Panc1 (cell line): ENCODE measurements around the gene PROCR. TPM values are rescaled to one million over a fixed set of nuclear protein-coding genes. Genes with fewer than 3 reads are reported as not detected.

Experiments used
- ATAC-seq: fragments of 200-7000 bp; cut with Tn5 transposase; 2 replicates; pipeline ENCODE4 v1.9.1; 2020; ENCODE audit warnings: mild to moderate bottlenecking, moderate library complexity
- BruUV-seq: library from RNA; stranded (reverse); fragments of 400-500 nt; replicated peaks from 2 replicates; lab custom pipeline; 2021; lab: Mats Ljungman, UMichigan
- CTCF ChIA-PET: fragments of 300-600 bp; sonication (Branson Sonifier 250); formaldehyde crosslinking; loops from one replicate; lab custom pipeline; 2022; ENCODE audit warnings: antibody characterized with exemption; lab: Charles Lee
- POLR2A ChIA-PET: fragments of 300-600 bp; sonication (Branson Sonifier 250); formaldehyde crosslinking; loops from one replicate; lab custom pipeline; 2022; ENCODE audit warnings: antibody characterized with exemption; lab: Charles Lee
- DNase-seq: peaks from one replicate; pipeline ENCODE4 v3.0.0-alpha.2; 2010; ENCODE audit warnings: low read depth, low spot score
- H3K27ac ChIP-seq: 2 replicates; pipeline ENCODE4 v1.5.1; 2011; ENCODE audit warnings: mild to moderate bottlenecking, low read length, inconsistent platforms
- H3K27me3 ChIP-seq: fragments of 200-500 bp; sonication (Bioruptor generic); 2 replicates; pipeline ENCODE4 v1.6.0; 2014; ENCODE audit warnings: low read length, inconsistent platforms; ENCODE audit not compliant: control insufficient read depth, insufficient read depth
- H3K36me3 ChIP-seq: fragments of 200-500 bp; sonication (Bioruptor generic); 2 replicates; pipeline ENCODE4 v1.5.1; 2014; ENCODE audit warnings: inconsistent platforms, mild to moderate bottlenecking, low read length, moderate library complexity; ENCODE audit not compliant: control insufficient read depth, insufficient read depth
- H3K4me1 ChIP-seq: 2 replicates; pipeline ENCODE4 v1.5.1; 2011; ENCODE audit warnings: inconsistent platforms, mild to moderate bottlenecking, low read length, moderate library complexity; ENCODE audit not compliant: control insufficient read depth, insufficient read depth
- H3K4me3 ChIP-seq, 2 experiments: 2 replicates each; pipeline ENCODE4 v1.5.1; 2011 to 2012; ENCODE audit warnings: low read depth in 2 of 2, low read length in 2 of 2, mild to moderate bottlenecking in 2 of 2, inconsistent platforms in 1 of 2, moderate library complexity in 1 of 2
- H3K9me3 ChIP-seq: fragments of 200-500 bp; sonication (Bioruptor generic); 2 replicates; pipeline ENCODE4 v1.5.1; 2014; ENCODE audit warnings: low read depth, mild to moderate bottlenecking, inconsistent platforms, low read length, moderate library complexity; ENCODE audit not compliant: control insufficient read depth, insufficient read depth
- POLR2AphosphoS5 ChIP-seq: IDR thresholded peaks from 2 replicates; pipeline ENCODE4 v1.6.1; 2012; ENCODE audit warnings: mild to moderate bottlenecking, low read depth, low read length, moderate library complexity
- SIN3A ChIP-seq: IDR thresholded peaks from 2 replicates; pipeline ENCODE4 v1.6.1; 2012; ENCODE audit warnings: low read depth, mild to moderate bottlenecking, low read length, moderate library complexity, borderline replicate concordance; ENCODE audit not compliant: insufficient read depth
- TCF7L2 ChIP-seq: IDR thresholded peaks from 2 replicates; pipeline ENCODE4 v1.6.1; 2011; ENCODE audit warnings: mild to moderate bottlenecking, low read depth, low read length, inconsistent platforms
- in situ Hi-C: cut with HindIII; loops from 2 replicates; pipeline ENCODE4 v1.10.0; 2016; ENCODE audit warnings: low sequenced_read_pairs, low pct_unique_long_range_greater_than_20kb
- intact Hi-C: fragments of 100-400 bp; cut with micrococcal nuclease; formaldehyde crosslinking; loops from one replicate; pipeline ENCODE4 v1.10.0; 2022; ENCODE audit not compliant: unreplicated experiment
- total RNA-seq: library from RNA; stranded (reverse); gene quantifications from one replicate; pipeline ENCODE4 v1.2.1, GENCODE V29; 2021; ENCODE audit not compliant: unreplicated experiment
- TF ChIP-seq, protein P1 (sequence below): fragments of 450-650 bp; IDR thresholded peaks from 2 replicates; pipeline ENCODE4 v1.5.1; 2017; ENCODE audit warnings: mild to moderate bottlenecking
- TF ChIP-seq, protein P2 (sequence below), 2 experiments: IDR thresholded peaks; 2 replicates each; pipeline ENCODE4 v1.6.1; 2011 to 2012; ENCODE audit warnings: low read depth in 2 of 2, control low read depth in 1 of 2, low read length in 1 of 2, mild to moderate bottlenecking in 1 of 2, moderate library complexity in 1 of 2; ENCODE audit not compliant: insufficient read depth in 1 of 2

PROCR gene
- total RNA-seq, 1 experiment from 2014 or later = 38.0 TPM

DNA sequence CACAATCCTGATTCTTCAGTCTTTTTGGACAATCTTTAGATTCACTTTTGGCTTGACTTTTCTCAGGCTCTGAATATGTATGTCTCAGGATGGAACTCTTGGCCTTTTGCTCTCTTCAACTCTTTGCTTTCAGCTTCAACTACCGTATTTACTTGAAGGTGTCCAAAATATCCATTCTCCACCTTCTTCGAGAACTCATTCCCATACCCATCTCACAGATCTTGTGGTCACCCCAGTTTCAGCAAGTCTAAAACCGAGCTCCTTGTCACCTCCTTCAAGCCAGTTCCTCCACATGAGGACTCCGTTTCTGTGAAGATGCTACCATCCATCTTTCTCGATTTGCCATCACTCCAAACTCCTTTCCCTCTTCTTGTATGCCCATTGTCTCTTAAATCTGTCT, 52.7 kb downstream of the PROCR start:
- BruUV-seq = no TSS peak
- in situ Hi-C loops (no loop called here), intact Hi-C loops (no loop called here)
- TF ChIP-seq SIN3A = no peak
- TF ChIP-seq TCF7L2 = no peak
- TF ChIP-seq POLR2AphosphoS5 = no peak
- TF ChIP-seq, protein P1, sequence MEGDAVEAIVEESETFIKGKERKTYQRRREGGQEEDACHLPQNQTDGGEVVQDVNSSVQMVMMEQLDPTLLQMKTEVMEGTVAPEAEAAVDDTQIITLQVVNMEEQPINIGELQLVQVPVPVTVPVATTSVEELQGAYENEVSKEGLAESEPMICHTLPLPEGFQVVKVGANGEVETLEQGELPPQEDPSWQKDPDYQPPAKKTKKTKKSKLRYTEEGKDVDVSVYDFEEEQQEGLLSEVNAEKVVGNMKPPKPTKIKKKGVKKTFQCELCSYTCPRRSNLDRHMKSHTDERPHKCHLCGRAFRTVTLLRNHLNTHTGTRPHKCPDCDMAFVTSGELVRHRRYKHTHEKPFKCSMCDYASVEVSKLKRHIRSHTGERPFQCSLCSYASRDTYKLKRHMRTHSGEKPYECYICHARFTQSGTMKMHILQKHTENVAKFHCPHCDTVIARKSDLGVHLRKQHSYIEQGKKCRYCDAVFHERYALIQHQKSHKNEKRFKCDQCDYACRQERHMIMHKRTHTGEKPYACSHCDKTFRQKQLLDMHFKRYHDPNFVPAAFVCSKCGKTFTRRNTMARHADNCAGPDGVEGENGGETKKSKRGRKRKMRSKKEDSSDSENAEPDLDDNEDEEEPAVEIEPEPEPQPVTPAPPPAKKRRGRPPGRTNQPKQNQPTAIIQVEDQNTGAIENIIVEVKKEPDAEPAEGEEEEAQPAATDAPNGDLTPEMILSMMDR = no peak
- TF ChIP-seq, protein P2, sequence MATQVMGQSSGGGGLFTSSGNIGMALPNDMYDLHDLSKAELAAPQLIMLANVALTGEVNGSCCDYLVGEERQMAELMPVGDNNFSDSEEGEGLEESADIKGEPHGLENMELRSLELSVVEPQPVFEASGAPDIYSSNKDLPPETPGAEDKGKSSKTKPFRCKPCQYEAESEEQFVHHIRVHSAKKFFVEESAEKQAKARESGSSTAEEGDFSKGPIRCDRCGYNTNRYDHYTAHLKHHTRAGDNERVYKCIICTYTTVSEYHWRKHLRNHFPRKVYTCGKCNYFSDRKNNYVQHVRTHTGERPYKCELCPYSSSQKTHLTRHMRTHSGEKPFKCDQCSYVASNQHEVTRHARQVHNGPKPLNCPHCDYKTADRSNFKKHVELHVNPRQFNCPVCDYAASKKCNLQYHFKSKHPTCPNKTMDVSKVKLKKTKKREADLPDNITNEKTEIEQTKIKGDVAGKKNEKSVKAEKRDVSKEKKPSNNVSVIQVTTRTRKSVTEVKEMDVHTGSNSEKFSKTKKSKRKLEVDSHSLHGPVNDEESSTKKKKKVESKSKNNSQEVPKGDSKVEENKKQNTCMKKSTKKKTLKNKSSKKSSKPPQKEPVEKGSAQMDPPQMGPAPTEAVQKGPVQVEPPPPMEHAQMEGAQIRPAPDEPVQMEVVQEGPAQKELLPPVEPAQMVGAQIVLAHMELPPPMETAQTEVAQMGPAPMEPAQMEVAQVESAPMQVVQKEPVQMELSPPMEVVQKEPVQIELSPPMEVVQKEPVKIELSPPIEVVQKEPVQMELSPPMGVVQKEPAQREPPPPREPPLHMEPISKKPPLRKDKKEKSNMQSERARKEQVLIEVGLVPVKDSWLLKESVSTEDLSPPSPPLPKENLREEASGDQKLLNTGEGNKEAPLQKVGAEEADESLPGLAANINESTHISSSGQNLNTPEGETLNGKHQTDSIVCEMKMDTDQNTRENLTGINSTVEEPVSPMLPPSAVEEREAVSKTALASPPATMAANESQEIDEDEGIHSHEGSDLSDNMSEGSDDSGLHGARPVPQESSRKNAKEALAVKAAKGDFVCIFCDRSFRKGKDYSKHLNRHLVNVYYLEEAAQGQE (IDR thresholded peaks at IDR 0.05; ENCODE audit: insufficient read depth in 1 of 2, low read depth in 2 of 2, low read length in 1 of 2) = no peak
- Histone ChIP-seq H3K27me3 (peaks cover 17% of the 10 kb centered on the region), H3K4me1 (no peaks in the 10 kb centered on the region), H3K9me3 (no peaks in the 10 kb centered on the region), H3K27ac (no peak overlapping the region), H3K36me3 (no peaks in the 10 kb centered on the region), H3K4me3 (no peak overlapping the region)
- ChIA-PET CTCF (no interaction called here), POLR2A (interaction anchor here (0.6 kb wide), 1 partner anchor 654 kb away, joined by 3 read pairs; no protein-coding TSS in a partner anchor)
- no peak for DNase-seq
- ATAC-seq = no peak

DNA sequence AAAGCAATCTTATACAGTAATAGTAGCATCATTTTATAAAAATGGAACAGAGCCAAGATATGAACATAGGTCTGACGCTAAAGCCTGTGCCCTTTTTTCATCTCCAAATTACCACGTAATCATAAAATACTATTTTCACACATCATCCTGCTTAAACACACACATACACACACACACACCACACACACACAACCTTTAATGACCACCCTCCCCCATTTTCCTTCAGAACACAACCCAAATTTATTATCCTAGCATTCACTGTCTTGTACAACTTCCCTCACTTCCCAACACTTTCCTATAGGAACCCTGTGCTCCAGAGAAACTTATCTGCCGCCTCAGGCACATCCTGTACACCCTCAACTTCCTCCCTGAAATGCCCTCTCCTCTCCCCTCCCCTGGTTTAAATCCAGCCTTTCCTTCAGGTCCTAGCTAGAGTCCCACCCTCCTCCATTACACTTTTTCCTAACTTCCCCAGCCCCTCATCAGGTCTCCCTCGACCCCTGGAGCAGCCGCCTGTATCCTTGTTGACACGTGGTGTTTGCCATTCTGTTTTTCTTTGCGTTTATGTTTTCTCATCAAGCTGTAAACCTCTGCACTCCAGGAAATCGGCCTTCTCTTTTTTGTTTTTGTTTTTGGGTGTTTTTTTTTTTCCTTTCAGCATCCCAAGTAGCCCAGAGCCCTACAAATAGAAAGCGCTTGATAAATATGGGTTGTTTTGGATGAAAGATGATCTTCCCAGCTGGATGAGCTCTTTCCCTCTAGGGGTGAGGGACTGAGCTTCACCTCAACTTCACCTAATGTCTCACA, 53.6 kb downstream of the PROCR start:
- H3K27ac ChIP-seq = no peak overlapping the region
- no peak for DNase-seq
- H3K4me1 ChIP-seq = no peaks in the 10 kb centered on the region
- H3K9me3 ChIP-seq = no peaks in the 10 kb centered on the region
- no peak for ATAC-seq
- ChIA-PET CTCF (interaction anchor here (0.7 kb wide), 2 partner anchors 44 to 81 kb away, joined by 4 to 5 read pairs; no protein-coding TSS in a partner anchor), POLR2A (no interaction called here)
- H3K36me3 ChIP-seq = no peaks in the 10 kb centered on the region
- intact Hi-C loops (no loop called here), in situ Hi-C loops (no loop called here)
- no TSS peak for BruUV-seq
- TF ChIP-seq SIN3A = no peak
- no peak for TF ChIP-seq POLR2AphosphoS5
- TF ChIP-seq, protein P2 (IDR thresholded peaks at IDR 0.05; ENCODE audit: insufficient read depth in 1 of 2, low read depth in 2 of 2, low read length in 1 of 2) = no peak
- TF ChIP-seq, protein P1 = no peak
- TF ChIP-seq TCF7L2 = no peak
- H3K27me3 ChIP-seq = peaks cover 17% of the 10 kb centered on the region
- peak overlapping the region in 1 of 2 experiments; percentile 30; a peak in 1 of 4 replicates for H3K4me3 ChIP-seq
